ENCODE measurements around the gene PPP1CC. TPM values are rescaled to one million over a fixed set of nuclear protein-coding genes. Genes with fewer than 3 reads are reported as not detected.

PPP1CC gene
- total and polyA plus RNA-seq, 2 of the 4 experiments (the other 2 are of a cell fraction): 71.0 to 126 TPM

DNA sequence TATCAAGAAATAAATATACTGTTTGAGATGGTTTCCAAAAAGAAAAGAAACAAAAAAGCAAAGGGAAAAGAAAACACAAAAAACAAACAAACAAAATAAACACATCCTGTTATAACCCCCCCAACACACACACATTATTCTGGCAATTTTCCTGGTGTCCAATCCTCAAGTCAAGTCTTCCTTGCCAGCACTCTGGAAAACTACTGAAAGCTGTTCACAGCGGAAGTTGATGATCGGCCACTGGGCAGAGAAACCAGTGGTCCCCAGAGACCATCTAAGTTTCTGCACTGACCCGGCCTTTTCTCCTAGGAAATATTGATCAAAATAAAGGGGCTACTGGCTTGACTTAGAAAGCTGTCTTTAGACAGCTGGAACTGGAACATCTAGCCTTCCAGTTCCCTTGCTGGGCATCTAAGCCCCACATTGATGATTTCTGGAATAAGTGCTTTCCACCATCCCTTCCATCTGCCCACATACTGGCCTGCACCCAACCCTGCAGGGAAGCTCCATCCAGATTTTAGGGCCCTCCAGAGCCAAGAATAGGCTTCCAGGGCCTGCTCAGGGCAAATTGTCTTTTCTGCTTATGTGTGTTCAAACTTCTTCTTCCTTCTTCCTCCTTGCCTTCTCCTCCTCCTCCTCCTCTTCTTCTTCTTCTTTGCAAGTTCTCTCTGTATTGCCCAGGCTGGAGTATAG, 11.6 kb upstream of the PPP1CC start:
- H2BK20ac ChIP-seq (ENCODE audit: low read depth, low read length): no peak overlapping the region
- BruUV-seq (replicated peaks): no TSS peak
- intact Hi-C loops (cut with micrococcal nuclease): no loop called here
- no peak overlapping the region for H3K4ac ChIP-seq (ENCODE audit: low read depth, low read length)
- ChIA-PET CTCF (no interaction called here), POLR2A (ENCODE audit: unreplicated experiment) (no interaction called here)
- H2BK15ac ChIP-seq (ENCODE audit: low read depth, low read length): no peak overlapping the region
- no peaks in the 10 kb centered on the region for H3K4me1 ChIP-seq (ENCODE audit: control insufficient read depth, insufficient read depth, low read length)
- H2AK5ac ChIP-seq (ENCODE audit: low read depth, low read length): no peak overlapping the region
- H3K4me3 ChIP-seq (ENCODE audit: insufficient read depth, low read depth, low read length): no peak overlapping the region
- no peak overlapping the region for H2BK120ac ChIP-seq (ENCODE audit: low read depth, low read length)
- DNase-seq: no peak
- no peaks in the 10 kb centered on the region for H3K9me3 ChIP-seq (ENCODE audit: control insufficient read depth, insufficient read depth, low read length)
- TF ChIP-seq CHD1 (IDR thresholded peaks at IDR 0.05; ENCODE audit: low read depth, low read length) (no peak), NFE2L2 (IDR thresholded peaks at IDR 0.05; ENCODE audit: low read depth, low read length) (no peak), MAZ (IDR thresholded peaks at IDR 0.05; ENCODE audit: borderline replicate concordance, low read depth, low read length) (no peak), MXI1 (IDR thresholded peaks at IDR 0.05; ENCODE audit: borderline replicate concordance, low read depth, low read length) (no peak)
- TF ChIP-seq, protein P1, sequence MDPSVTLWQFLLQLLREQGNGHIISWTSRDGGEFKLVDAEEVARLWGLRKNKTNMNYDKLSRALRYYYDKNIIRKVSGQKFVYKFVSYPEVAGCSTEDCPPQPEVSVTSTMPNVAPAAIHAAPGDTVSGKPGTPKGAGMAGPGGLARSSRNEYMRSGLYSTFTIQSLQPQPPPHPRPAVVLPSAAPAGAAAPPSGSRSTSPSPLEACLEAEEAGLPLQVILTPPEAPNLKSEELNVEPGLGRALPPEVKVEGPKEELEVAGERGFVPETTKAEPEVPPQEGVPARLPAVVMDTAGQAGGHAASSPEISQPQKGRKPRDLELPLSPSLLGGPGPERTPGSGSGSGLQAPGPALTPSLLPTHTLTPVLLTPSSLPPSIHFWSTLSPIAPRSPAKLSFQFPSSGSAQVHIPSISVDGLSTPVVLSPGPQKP (IDR thresholded peaks at IDR 0.05; ENCODE audit: borderline replicate concordance, low read depth, low read length): no peak
- H3K27ac ChIP-seq (ENCODE audit: insufficient read depth, low read length): no peak overlapping the region
- no peak overlapping the region for H2AK9ac ChIP-seq (replicated peaks; ENCODE audit: low read depth, low read length, poor library complexity)
- H4K91ac ChIP-seq (ENCODE audit: insufficient read depth, low read depth, low read length): no peak overlapping the region
- no peak overlapping the region for H2AFZ ChIP-seq (replicated peaks; ENCODE audit: low read length, poor library complexity)
- no peak overlapping the region for H4K5ac ChIP-seq (ENCODE audit: low read depth, low read length)
- H3K36me3 ChIP-seq (ENCODE audit: control insufficient read depth, insufficient read depth, low read length): no peaks in the 10 kb centered on the region
- no CpG with 5 or more reads among the region's 3 CpGs for WGBS, 2 experiments (ENCODE audit: extremely low coverage in 2 of 2, insufficient read length in 1 of 2)
- H3K79me1 ChIP-seq (ENCODE audit: low read depth in 1 of 2, low read length in 2 of 2): no peaks in the 10 kb centered on the region
- no peak overlapping the region for H4K8ac ChIP-seq (ENCODE audit: low read depth in 2 of 2, low read length in 2 of 2)
- H3K23ac ChIP-seq (ENCODE audit: low read depth, low read length): no peak overlapping the region
- H3K18ac ChIP-seq (ENCODE audit: low read depth, low read length): no peak overlapping the region
- H2BK5ac ChIP-seq (ENCODE audit: low read depth, low read length, poor library complexity, severe bottlenecking): no peak overlapping the region
- no peak overlapping the region for H3K4me2 ChIP-seq (ENCODE audit: low read depth, low read length)
- no peak overlapping the region for H3K56ac ChIP-seq (ENCODE audit: extremely low read depth, insufficient read depth, low read length)
- H3K14ac ChIP-seq (replicated peaks; ENCODE audit: low read depth, low read length): no peak overlapping the region
- dilution Hi-C loops (cut with HindIII; ENCODE audit: low sequenced_read_pairs, unreplicated experiment): no loop called here
- no peak overlapping the region for H3K9ac ChIP-seq (ENCODE audit: low read depth, low read length)
- no peaks in the 10 kb centered on the region for H4K20me1 ChIP-seq (ENCODE audit: insufficient read depth, low read length)
- H3K27me3 ChIP-seq (ENCODE audit: control insufficient read depth, insufficient read depth, low read length): peaks cover 5% of the 10 kb centered on the region; the same call in 1 of the 2 replicates
- in situ Hi-C loops (cut with MboI; ENCODE audit: low sequenced_read_pairs): no loop called here
- no peak for ATAC-seq (ENCODE audit: low read depth)
- no peaks in the 10 kb centered on the region for H3K9me1 ChIP-seq (ENCODE audit: insufficient read depth, low read length)
